HEK293T (cell line): ENCODE data around the gene SANBR.

Experiments used
- ARNT ChIP-seq: fragments of 450-650 bp; IDR thresholded peaks from 2 replicates; pipeline ENCODE4 v1.6.1; 2017; ENCODE audit warnings: mild to moderate bottlenecking
- FOXK2 ChIP-seq: fragments of 450-650 bp; IDR thresholded peaks from 2 replicates; pipeline ENCODE4 v1.6.1; 2016; ENCODE audit warnings: mild to moderate bottlenecking
- FOXM1 ChIP-seq: fragments of 450-650 bp; IDR thresholded peaks from 2 replicates; pipeline ENCODE4 v1.6.1; 2017; ENCODE audit warnings: mild to moderate bottlenecking, borderline replicate concordance
- NFRKB ChIP-seq: fragments of 450-650 bp; IDR thresholded peaks from 2 replicates; pipeline ENCODE4 v1.6.1; 2016; ENCODE audit warnings: mild to moderate bottlenecking, moderate library complexity
- PKNOX1 ChIP-seq: fragments of 450-650 bp; IDR thresholded peaks from 2 replicates; pipeline ENCODE4 v1.6.1; 2016
- TARDBP ChIP-seq: fragments of 450-650 bp; IDR thresholded peaks from 2 replicates; pipeline ENCODE4 v1.6.1; 2016
- ZNF384 ChIP-seq: fragments of 450-650 bp; IDR thresholded peaks from 2 replicates; pipeline ENCODE4 v1.6.1; 2016

DNA sequence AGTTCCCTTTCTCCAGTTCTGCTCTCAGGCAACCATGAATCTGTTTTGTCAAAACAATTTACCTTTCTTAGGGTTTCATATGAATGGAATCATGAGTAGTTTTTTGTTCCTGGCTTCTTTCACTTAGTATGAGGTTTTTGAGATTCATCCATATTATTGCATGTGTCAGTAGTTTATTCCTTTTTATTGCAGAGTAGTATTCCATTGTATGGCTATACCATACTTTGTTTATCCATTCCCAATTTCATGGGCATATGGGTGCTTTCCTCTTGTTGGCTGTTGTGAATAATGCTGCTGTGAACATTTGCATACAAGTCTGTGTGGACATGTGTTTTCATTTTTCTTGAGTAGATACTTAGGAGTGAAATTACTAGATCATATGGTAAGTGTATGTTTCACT lies 46.0 kb downstream of the SANBR start:
- TF ChIP-seq NFRKB (no peak), FOXK2 (no peak), TARDBP (no peak), ZNF384 (no peak), FOXM1 (no peak), PKNOX1 (no peak), ARNT (no peak)
